ENCODE data around the gene SPANXN3. TPM values are rescaled to one million over a fixed set of nuclear protein-coding genes. Genes with fewer than 3 reads are reported as not detected.
"Not testable (repeated sequence)": the region's sequence is repeated elsewhere in the genome, so short reads cannot be mapped to it uniquely, and the experiment has no call there.

SPANXN3 gene
- total RNA-seq, result not detected in 2 replicates

- not testable (repeated sequence) for H2AFZ ChIP-seq (ENCODE audit: low read length); H3K4me2 ChIP-seq (ENCODE audit: insufficient read depth, low read length)
Observed at GRCh38 chrX:143517375-143517774, at the start of gene SPANXN3. Gene SPANXN3 (minus strand): TSS chrX:143517475. CDS start chrX:143517391, 84 bp downstream.

GRCh38 chrX:143536176-143536575, 18.9 kb upstream of the SPANXN3 start:
- Histone ChIP-seq H3K27ac (ENCODE audit: low read depth, low read length) (no peak overlapping the region), H3K79me2 (ENCODE audit: insufficient read depth, low read length) (no peaks in the 10 kb centered on the region), H3K4me3 (ENCODE audit: insufficient read depth, low read length) (no peak overlapping the region), H4K20me1 (ENCODE audit: insufficient read depth, low read length) (no peaks in the 10 kb centered on the region), H3K9me3 (ENCODE audit: low read depth, low read length) (peaks cover 10% of the 10 kb centered on the region), H3K27me3 (ENCODE audit: insufficient read depth, low read length) (no peaks in the 10 kb centered on the region), H3K4me1 (ENCODE audit: insufficient read depth, low read length) (no peaks in the 10 kb centered on the region), H3K4me2 (ENCODE audit: insufficient read depth, low read length) (no peak overlapping the region), H2AFZ (ENCODE audit: low read length) (no peak overlapping the region), H3K36me3 (ENCODE audit: insufficient read depth, low read length) (no peaks in the 10 kb centered on the region)
- no peak for TF ChIP-seq CTCF (IDR thresholded peaks at IDR 0.05; ENCODE audit: extremely low read depth, low read depth, low read length)
- DNase-seq (ENCODE audit: insufficient read length, low spot score, missing footprints), result no peak

More at GRCh38 chrX:143517375-143517774, at the start of gene SPANXN3:
- not testable (repeated sequence) for DNase-seq (ENCODE audit: insufficient read length, low spot score, missing footprints); H3K79me2 ChIP-seq (ENCODE audit: insufficient read depth, low read length); H3K4me1 ChIP-seq (ENCODE audit: insufficient read depth, low read length); H3K9me3 ChIP-seq (ENCODE audit: low read depth, low read length); H3K4me3 ChIP-seq (ENCODE audit: insufficient read depth, low read length); H4K20me1 ChIP-seq (ENCODE audit: insufficient read depth, low read length); H3K36me3 ChIP-seq (ENCODE audit: insufficient read depth, low read length); H3K27ac ChIP-seq (ENCODE audit: low read depth, low read length); H3K27me3 ChIP-seq (ENCODE audit: insufficient read depth, low read length)

- H3K36me3 ChIP-seq (ENCODE audit: insufficient read depth, low read length); DNase-seq (ENCODE audit: insufficient read length, low spot score, missing footprints); H3K9me3 ChIP-seq (ENCODE audit: low read depth, low read length); H3K79me2 ChIP-seq (ENCODE audit: insufficient read depth, low read length); H3K4me2 ChIP-seq (ENCODE audit: insufficient read depth, low read length); H3K4me3 ChIP-seq (ENCODE audit: insufficient read depth, low read length); H3K4me1 ChIP-seq (ENCODE audit: insufficient read depth, low read length); H3K27me3 ChIP-seq (ENCODE audit: insufficient read depth, low read length); H3K27ac ChIP-seq (ENCODE audit: low read depth, low read length); H4K20me1 ChIP-seq (ENCODE audit: insufficient read depth, low read length); H2AFZ ChIP-seq (ENCODE audit: low read length): not testable (repeated sequence)
Observed at GRCh38 chrX:143502196-143502595, 15.1 kb downstream of the SPANXN3 start.

- H3K4me1 ChIP-seq (ENCODE audit: insufficient read depth, low read length), result no peaks in the 10 kb centered on the region
- no peaks in the 10 kb centered on the region for H3K36me3 ChIP-seq (ENCODE audit: insufficient read depth, low read length)
- no peaks in the 10 kb centered on the region for H3K27me3 ChIP-seq (ENCODE audit: insufficient read depth, low read length)
- DNase-seq (ENCODE audit: insufficient read length, low spot score, missing footprints), result no peak
- H3K27ac ChIP-seq (ENCODE audit: low read depth, low read length), result no peak overlapping the region
- H2AFZ ChIP-seq (ENCODE audit: low read length), result no peak overlapping the region
- H3K4me3 ChIP-seq (ENCODE audit: insufficient read depth, low read length), result no peak overlapping the region
- no peak for TF ChIP-seq CTCF (IDR thresholded peaks at IDR 0.05; ENCODE audit: extremely low read depth, low read depth, low read length)
- H3K9me3 ChIP-seq (ENCODE audit: low read depth, low read length), result no peaks in the 10 kb centered on the region
- no peaks in the 10 kb centered on the region for H4K20me1 ChIP-seq (ENCODE audit: insufficient read depth, low read length)
- no peaks in the 10 kb centered on the region for H3K79me2 ChIP-seq (ENCODE audit: insufficient read depth, low read length)
- H3K4me2 ChIP-seq (ENCODE audit: insufficient read depth, low read length), result no peak overlapping the region
Observed at GRCh38 chrX:143500751-143501150, 16.5 kb downstream of the SPANXN3 start.

GRCh38 chrX:143486105-143486504, 31.2 kb downstream of the SPANXN3 start:
- H3K27me3 ChIP-seq (ENCODE audit: insufficient read depth, low read length), result no peaks in the 10 kb centered on the region
- no peak for TF ChIP-seq CTCF (IDR thresholded peaks at IDR 0.05; ENCODE audit: extremely low read depth, low read depth, low read length)
- no peak for DNase-seq (ENCODE audit: insufficient read length, low spot score, missing footprints)
- H3K36me3 ChIP-seq (ENCODE audit: insufficient read depth, low read length), result no peaks in the 10 kb centered on the region
- no peaks in the 10 kb centered on the region for H3K9me3 ChIP-seq (ENCODE audit: low read depth, low read length)
- H3K4me3 ChIP-seq (ENCODE audit: insufficient read depth, low read length), result no peak overlapping the region
- H3K79me2 ChIP-seq (ENCODE audit: insufficient read depth, low read length), result no peaks in the 10 kb centered on the region
- no peak overlapping the region for H3K4me2 ChIP-seq (ENCODE audit: insufficient read depth, low read length)
- H3K27ac ChIP-seq (ENCODE audit: low read depth, low read length), result no peak overlapping the region
- H4K20me1 ChIP-seq (ENCODE audit: insufficient read depth, low read length), result no peaks in the 10 kb centered on the region
- H2AFZ ChIP-seq (ENCODE audit: low read length), result no peak overlapping the region
- H3K4me1 ChIP-seq (ENCODE audit: insufficient read depth, low read length), result no peaks in the 10 kb centered on the region
